IPS-15b (cell line): Measurements from ENCODE around the gene MIPOL1.
"Not testable (repeated sequence)": the region's sequence is repeated elsewhere in the genome, so short reads cannot be mapped to it uniquely, and the experiment has no call there.

Experiments used
- H3K27me3 ChIP-seq: one replicate; pipeline ENCODE4 v1.6.1; 2013; ENCODE audit warnings: low read length; ENCODE audit not compliant: control insufficient read depth, insufficient read depth
- H3K36me3 ChIP-seq: one replicate; pipeline ENCODE4 v1.6.1; 2013; ENCODE audit warnings: low read length; ENCODE audit not compliant: control insufficient read depth, insufficient read depth
- H3K4me1 ChIP-seq: one replicate; pipeline ENCODE4 v1.6.1; 2013; ENCODE audit warnings: mild to moderate bottlenecking, low read length; ENCODE audit not compliant: control insufficient read depth, insufficient read depth
- H3K4me3 ChIP-seq: one replicate; pipeline ENCODE4 v1.5.1; 2013; ENCODE audit warnings: low read depth, low read length
- H3K9ac ChIP-seq: one replicate; pipeline ENCODE4 v1.6.1; 2013; ENCODE audit warnings: low read depth, mild to moderate bottlenecking, low read length
- H3K9me3 ChIP-seq: one replicate; pipeline ENCODE4 v1.6.1; 2013; ENCODE audit warnings: mild to moderate bottlenecking, low read length; ENCODE audit not compliant: control insufficient read depth, insufficient read depth

The MIPOL1 gene

DNA sequence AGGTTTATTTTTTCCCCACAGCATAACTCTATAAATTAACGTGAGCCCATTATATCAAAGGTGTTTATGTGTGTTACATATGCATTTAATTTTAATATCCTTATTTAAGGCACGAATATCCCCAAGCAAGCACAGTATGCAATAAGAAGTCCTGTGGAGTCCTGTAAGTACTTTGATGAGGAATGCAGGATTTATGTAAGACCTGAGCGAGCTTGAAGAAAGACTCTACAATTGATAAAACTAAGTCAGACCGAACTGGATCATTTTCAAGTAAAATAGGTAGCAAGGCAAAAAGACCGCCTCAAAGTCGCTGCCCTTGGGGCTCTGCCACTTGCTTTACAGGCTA is 26.1 kb upstream of the MIPOL1 start:
- Histone ChIP-seq H3K36me3 (no peaks in the 10 kb centered on the region), H3K9ac (peak overlapping the region; percentile 92), H3K27me3 (no peaks in the 10 kb centered on the region), H3K9me3 (no peaks in the 10 kb centered on the region), H3K4me1 (peaks cover 19% of the 10 kb centered on the region), H3K4me3 (peak overlapping the region; percentile 82)

DNA sequence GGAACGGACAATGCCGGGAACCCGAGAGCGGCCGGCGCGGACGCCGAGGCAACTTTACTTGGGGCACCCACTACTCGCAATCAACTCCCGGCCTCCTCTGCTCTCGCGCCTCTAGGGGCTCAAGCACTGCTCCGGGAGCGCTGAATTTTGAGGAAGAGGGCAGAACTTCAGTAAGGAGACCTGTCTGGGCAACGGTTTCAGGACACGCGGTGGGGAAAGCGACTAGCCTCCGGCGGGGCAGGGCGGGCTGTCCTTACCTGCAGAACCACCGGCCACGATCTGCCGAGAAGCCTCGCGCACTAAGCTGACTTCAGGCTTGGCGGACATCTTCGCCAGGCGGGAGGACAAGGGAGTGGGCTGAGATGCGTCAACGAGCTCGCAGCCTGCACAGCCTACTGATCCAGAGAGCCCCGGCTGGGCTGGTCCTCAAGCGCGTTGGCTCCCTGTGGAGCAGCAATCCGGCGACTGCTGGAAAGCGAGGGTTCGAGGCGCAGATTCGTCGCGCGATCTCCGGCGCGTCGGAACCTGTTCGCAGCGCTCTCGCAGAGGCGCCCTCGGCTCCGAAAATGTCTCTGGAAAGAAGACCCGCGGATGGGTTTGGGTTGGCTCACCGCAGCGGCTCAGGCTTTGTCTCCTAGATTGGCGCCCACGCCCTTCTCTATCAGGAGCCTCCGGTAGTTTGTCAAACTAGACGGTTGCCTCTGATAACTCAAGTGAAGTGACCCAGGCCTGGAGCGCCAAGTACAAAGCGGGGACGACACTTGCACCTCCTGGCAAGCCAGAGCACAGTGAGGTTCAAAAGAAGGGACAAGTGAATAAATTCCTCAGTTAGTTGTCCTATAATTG is 25.5 kb upstream of the MIPOL1 start, which contains the start of gene SLC25A21:
SLC25A21 (minus strand) TSS at position 583 of the 846 bp plus-strand sequence.
- Histone ChIP-seq H3K9me3 (no peaks in the 10 kb centered on the region), H3K9ac (peak within 1 kb of the TSS; percentile 92), H3K36me3 (no peaks in the 10 kb centered on the region), H3K4me1 (peaks cover 17% of the 10 kb centered on the region), H3K27me3 (no peaks in the 10 kb centered on the region), H3K4me3 (peak within 1 kb of the TSS; percentile 82)

- Histone ChIP-seq H3K27me3 (no peaks in the 10 kb centered on the region), H3K9me3 (no peaks in the 10 kb centered on the region), H3K4me1 (peaks cover 11% of the 10 kb centered on the region), H3K9ac (peak overlapping the region; percentile 92), H3K4me3 (peak overlapping the region; percentile 82), H3K36me3 (no peaks in the 10 kb centered on the region)
Observed at GRCh38 chr14:37172936-37173614, 24.7 kb upstream of the MIPOL1 start.

DNA sequence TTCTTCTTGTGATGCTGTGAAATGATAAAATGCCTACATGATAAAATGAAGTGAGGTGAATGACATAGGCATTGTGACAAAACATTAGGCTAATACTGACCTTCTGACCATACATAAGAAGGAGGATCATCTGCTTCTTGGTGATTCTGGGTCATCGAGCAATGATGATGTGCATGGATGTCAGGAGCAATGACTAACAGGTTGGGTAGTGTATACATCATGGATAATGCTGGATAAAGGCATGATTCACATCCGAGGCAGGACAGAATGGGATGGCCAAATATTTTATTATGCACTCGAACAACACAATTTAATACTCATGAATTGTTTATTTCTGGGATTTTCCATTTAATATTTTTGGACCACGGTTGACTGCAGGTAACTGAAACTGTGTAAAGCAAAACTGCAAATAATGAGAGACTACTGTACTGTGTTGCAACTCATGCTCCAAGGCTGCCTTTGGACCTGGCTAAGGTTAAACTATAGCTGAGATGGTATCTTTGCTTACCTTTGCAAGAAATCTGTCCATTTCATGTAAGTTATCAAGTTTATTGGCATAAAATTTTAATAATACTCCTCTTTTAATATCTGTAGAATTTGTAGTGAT is 17.7 kb upstream of the MIPOL1 start:
- Histone ChIP-seq H3K4me3 (no peak overlapping the region), H3K9me3 (no peaks in the 10 kb centered on the region), H3K4me1 (no peaks in the 10 kb centered on the region), H3K9ac (no peak overlapping the region), H3K36me3 (no peaks in the 10 kb centered on the region), H3K27me3 (no peaks in the 10 kb centered on the region)

DNA sequence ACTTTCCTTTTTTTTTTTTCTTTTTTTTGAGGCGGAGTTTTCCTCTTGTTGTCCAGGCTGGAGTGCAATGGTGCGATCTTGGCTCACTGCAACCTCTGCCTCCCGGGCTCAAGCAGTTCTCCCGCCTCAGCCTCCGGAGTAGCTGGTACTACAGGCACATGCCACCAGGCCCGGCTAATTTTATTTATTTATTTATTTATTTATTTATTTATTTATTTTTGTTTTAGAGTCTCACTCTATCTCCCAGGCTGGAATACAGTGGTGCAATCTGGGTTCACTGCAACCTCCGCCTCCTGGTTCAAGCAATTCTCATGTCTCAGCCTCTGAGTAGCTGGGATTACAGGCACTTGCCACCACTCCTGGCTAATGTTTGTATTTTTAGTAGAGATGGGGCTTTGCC is 16.9 kb upstream of the MIPOL1 start:
- not testable (repeated sequence) for H3K27me3 ChIP-seq, H3K36me3 ChIP-seq, H3K9me3 ChIP-seq, H3K9ac ChIP-seq, H3K4me3 ChIP-seq, H3K4me1 ChIP-seq

GRCh38 chr14:37181441-37181840 is 16.3 kb upstream of the MIPOL1 start:
- no peak overlapping the region for H3K9ac ChIP-seq
- H3K4me3 ChIP-seq: no peak overlapping the region
- H3K27me3 ChIP-seq: no peaks in the 10 kb centered on the region
- H3K36me3 ChIP-seq: no peaks in the 10 kb centered on the region
- no peaks in the 10 kb centered on the region for H3K4me1 ChIP-seq
- no peaks in the 10 kb centered on the region for H3K9me3 ChIP-seq

DNA sequence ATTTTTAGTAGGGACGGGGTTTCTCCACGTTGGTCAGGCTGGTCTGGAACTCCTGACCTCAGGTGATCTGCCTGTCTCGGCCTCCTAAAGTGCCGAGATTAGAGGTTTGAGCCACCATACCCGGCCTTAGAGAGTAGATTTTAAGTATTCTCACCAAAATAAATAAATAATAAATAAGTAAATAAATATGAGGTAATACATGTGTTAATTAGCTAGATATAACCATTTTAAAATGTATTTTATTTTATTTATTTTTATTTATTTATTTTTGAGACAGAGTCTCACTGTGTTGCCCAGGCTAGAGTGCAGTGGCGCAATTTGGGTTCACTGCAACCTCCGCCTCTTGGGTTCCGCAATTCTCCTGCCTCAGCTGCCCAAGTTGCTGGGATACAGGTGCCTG is 13.2 kb upstream of the MIPOL1 start:
- not testable (repeated sequence) for H3K9me3 ChIP-seq, H3K9ac ChIP-seq

GRCh38 chr14:37185670-37186069 is 12.1 kb upstream of the MIPOL1 start:
- Histone ChIP-seq H3K9ac (no peak overlapping the region), H3K4me1 (no peaks in the 10 kb centered on the region), H3K36me3 (no peaks in the 10 kb centered on the region), H3K9me3 (no peaks in the 10 kb centered on the region), H3K4me3 (no peak overlapping the region), H3K27me3 (no peaks in the 10 kb centered on the region)

More for the DNA sequence above, 13.2 kb upstream of the MIPOL1 start:
- not testable (repeated sequence) for H3K4me1 ChIP-seq, H3K4me3 ChIP-seq, H3K36me3 ChIP-seq, H3K27me3 ChIP-seq

GRCh38 chr14:37186865-37187264 is 10.9 kb upstream of the MIPOL1 start:
- Histone ChIP-seq H3K36me3 (no peaks in the 10 kb centered on the region), H3K9ac (no peak overlapping the region), H3K4me1 (no peaks in the 10 kb centered on the region), H3K27me3 (no peaks in the 10 kb centered on the region), H3K9me3 (no peaks in the 10 kb centered on the region), H3K4me3 (no peak overlapping the region)

- no peak overlapping the region for H3K4me3 ChIP-seq
- no peaks in the 10 kb centered on the region for H3K4me1 ChIP-seq
- no peak overlapping the region for H3K9ac ChIP-seq
- H3K36me3 ChIP-seq: no peaks in the 10 kb centered on the region
- no peaks in the 10 kb centered on the region for H3K27me3 ChIP-seq
- no peaks in the 10 kb centered on the region for H3K9me3 ChIP-seq
Observed at GRCh38 chr14:37187294-37187693, 10.4 kb upstream of the MIPOL1 start.

GRCh38 chr14:37187840-37188577 is 9.7 kb upstream of the MIPOL1 start:
- not testable (repeated sequence) for H3K4me1 ChIP-seq, H3K9me3 ChIP-seq, H3K27me3 ChIP-seq, H3K36me3 ChIP-seq, H3K4me3 ChIP-seq, H3K9ac ChIP-seq
